Activated T-helper 1 cell treated with Interleukin-2 at 50 U/mL for 16 hours (primary cell): ENCODE data around the gene FOXF1.

Source experiments
- DNase-seq: peaks from one replicate; pipeline ENCODE4 v3.0.0-alpha.2; 2020; ENCODE audit warnings: low read depth

The FOXF1 gene

GRCh38 chr16:86510465-86511261, at the start of gene FOXF1:
Gene FOXF1, plus strand, starts transcription at chr16:86510527. Its CDS starts 43 bp downstream, at chr16:86510570.
- no peak for DNase-seq

GRCh38 chr16:86461037-86461436, 49.3 kb upstream of the FOXF1 start:
- DNase-seq: no peak

GRCh38 chr16:86462334-86463084, 47.8 kb upstream of the FOXF1 start:
- no peak for DNase-seq

GRCh38 chr16:86464044-86464443, 46.3 kb upstream of the FOXF1 start:
- DNase-seq: no peak

- DNase-seq: no peak
Observed at GRCh38 chr16:86465434-86465833, 44.9 kb upstream of the FOXF1 start.

- no peak for DNase-seq
Observed at GRCh38 chr16:86466696-86467406, 43.5 kb upstream of the FOXF1 start.

- no peak for DNase-seq
Observed at GRCh38 chr16:86467490-86467889, 42.8 kb upstream of the FOXF1 start.

- no peak for DNase-seq
Observed at GRCh38 chr16:86470964-86471363, 39.4 kb upstream of the FOXF1 start.

GRCh38 chr16:86471896-86472295, 38.4 kb upstream of the FOXF1 start:
- DNase-seq: no peak

- DNase-seq: no peak
Observed at GRCh38 chr16:86472366-86472765, 38.0 kb upstream of the FOXF1 start.

- no peak for DNase-seq
Observed at GRCh38 chr16:86476956-86477534, 33.3 kb upstream of the FOXF1 start.

- DNase-seq: no peak
Observed at GRCh38 chr16:86477642-86478041, 32.7 kb upstream of the FOXF1 start.

- no peak for DNase-seq
Observed at GRCh38 chr16:86478779-86479178, 31.5 kb upstream of the FOXF1 start.

GRCh38 chr16:86479419-86479818, 30.9 kb upstream of the FOXF1 start:
- DNase-seq: no peak

GRCh38 chr16:86480444-86480843, 29.9 kb upstream of the FOXF1 start:
- no peak for DNase-seq

GRCh38 chr16:86481607-86482006, 28.7 kb upstream of the FOXF1 start:
- DNase-seq: no peak

GRCh38 chr16:86484240-86484639, 26.1 kb upstream of the FOXF1 start:
- DNase-seq: no peak

- no peak for DNase-seq
Observed at GRCh38 chr16:86485746-86486145, 24.6 kb upstream of the FOXF1 start.

- no peak for DNase-seq
Observed at GRCh38 chr16:86490859-86491639, 19.3 kb upstream of the FOXF1 start.

GRCh38 chr16:86491640-86492023, 18.7 kb upstream of the FOXF1 start:
- no peak for DNase-seq

- no peak for DNase-seq
Observed at GRCh38 chr16:86492267-86492960, 17.9 kb upstream of the FOXF1 start.
